Pulmonary artery endothelial cell (primary cell): ENCODE measurements around the gene DIP2A. TPM values are rescaled to one million over a fixed set of nuclear protein-coding genes. Genes with fewer than 3 reads are reported as not detected.
"Not testable (repeated sequence)": the region's sequence is repeated elsewhere in the genome, so short reads cannot be mapped to it uniquely, and the experiment has no call there.

Source experiments
- DNase-seq: peaks from one replicate; pipeline ENCODE4 v3.0.0-alpha.2; 2011; ENCODE audit warnings: low read depth, low spot score
- total RNA-seq: library from RNA; depleted of rRNA; stranded (reverse); fragments of >200 nt; gene quantifications from 2 replicates; pipeline ENCODE4 v1.2.3, GENCODE V29; 2014

Gene DIP2A
- total RNA-seq, 1 donor from 2014 or later, result 22.9 TPM

- DNase-seq, result no peak
These were observed 96.5 kb downstream of the DIP2A start for GRCh38 chr21:46555225-46555617.

DNA sequence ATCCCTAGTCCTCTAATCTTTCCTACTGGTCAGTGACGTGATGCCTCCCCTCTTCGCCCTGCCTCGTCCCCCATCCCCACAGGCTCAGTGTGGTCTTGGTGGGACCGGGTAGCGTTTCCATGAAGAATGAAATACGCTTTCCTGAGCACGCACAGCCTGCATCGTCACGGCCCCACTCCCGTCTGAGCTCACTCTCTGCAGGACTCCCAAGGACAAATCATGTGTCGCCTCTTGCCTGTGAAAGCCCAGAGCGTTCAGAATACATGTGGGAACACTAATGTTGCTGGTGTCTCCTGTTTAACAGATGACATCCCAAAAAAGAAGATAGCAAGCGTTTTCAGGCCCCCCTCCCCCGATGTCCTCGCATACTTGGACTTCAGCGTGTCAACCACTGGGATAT is 97.0 kb downstream of the DIP2A start:
- DNase-seq, result no peak

DNA sequence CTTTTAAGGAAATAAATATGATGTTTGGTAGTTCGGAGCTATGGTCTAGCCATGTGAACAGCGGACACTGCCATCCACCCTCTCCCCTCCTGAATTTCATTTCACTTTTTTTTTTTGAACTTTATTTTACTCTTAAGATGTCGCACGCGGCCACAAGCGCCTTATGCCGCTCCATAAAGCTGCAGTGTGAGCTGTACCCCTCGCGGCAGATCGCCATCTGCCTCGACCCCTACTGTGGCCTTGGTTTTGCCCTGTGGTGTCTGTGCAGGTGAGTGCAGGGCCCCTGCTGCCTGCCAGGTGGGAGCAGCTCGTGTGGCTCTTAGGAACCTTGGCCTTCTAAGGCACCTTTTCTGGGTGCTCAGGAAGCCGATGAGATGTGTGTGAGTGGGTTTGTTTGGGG is 98.1 kb downstream of the DIP2A start:
- no peak for DNase-seq

DNA sequence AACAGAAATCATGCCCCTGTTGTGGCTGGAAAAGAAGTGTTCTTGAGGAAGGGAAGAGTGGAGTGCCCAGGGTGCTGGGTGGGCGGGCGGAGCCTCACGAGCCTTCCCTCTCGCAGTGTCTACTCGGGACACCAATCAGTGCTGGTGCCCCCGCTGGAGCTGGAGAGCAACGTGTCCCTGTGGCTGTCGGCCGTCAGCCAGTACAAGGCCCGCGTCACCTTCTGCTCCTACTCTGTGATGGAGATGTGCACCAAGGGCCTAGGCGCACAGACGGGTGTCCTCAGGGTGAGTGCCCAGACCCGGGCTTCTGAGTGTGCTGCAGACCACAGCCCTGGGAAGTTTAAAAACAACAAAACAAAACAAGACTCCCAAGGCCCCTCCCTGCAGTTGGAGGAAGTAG is 98.8 kb downstream of the DIP2A start:
- DNase-seq, result no peak

DNA sequence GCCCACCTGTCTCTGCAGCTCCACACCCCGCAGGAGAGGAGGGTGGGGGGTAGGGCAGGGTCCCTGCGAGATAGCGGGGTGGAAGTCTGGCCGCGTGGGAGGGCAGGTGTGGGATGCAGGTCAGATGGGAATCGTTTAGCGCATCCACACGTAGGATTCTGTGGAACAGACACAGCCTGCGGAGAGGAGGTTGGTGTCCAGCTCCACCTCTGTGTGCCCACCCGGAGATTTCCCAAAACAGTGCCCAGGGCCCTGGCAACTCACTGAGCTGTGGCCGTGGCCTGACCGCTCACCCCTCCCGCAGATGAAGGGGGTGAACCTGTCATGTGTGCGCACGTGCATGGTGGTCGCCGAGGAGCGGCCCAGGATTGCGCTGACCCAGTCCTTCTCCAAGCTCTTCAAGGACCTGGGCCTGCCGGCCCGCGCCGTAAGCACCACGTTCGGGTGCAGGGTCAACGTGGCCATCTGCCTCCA is 99.3 kb downstream of the DIP2A start:
- no peak for DNase-seq

GRCh38 chr21:46559291-46559983 is 100.7 kb downstream of the DIP2A start:
- no peak for DNase-seq

- DNase-seq, result no peak
These were observed 102.1 kb downstream of the DIP2A start for GRCh38 chr21:46560568-46561444.

GRCh38 chr21:46561445-46562090 is 102.9 kb downstream of the DIP2A start:
- no peak for DNase-seq

GRCh38 chr21:46562472-46562871 is 103.8 kb downstream of the DIP2A start:
- DNase-seq, result no peak

GRCh38 chr21:46562964-46563607 is 104.4 kb downstream of the DIP2A start:
- DNase-seq, result no peak

GRCh38 chr21:46564391-46564790 is 105.7 kb downstream of the DIP2A start:
- DNase-seq, result no peak

DNA sequence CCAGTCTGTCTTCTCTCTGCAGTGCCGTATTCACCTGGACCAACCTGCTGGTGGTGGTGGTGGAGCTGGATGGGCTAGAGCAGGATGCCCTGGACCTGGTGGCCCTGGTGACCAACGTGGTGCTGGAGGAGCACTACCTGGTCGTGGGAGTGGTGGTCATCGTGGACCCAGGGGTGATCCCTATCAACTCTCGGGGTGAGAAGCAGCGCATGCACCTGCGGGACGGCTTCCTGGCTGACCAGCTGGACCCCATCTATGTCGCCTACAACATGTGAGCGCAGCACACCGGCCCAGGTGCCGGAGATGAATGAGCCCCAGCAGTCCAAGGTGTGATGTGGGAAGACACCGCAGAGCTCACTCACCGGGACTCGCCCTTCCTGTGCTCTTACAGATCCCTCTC is 108.7 kb downstream of the DIP2A start:
- DNase-seq, result no peak

- DNase-seq, result no peak
These were observed 109.9 kb downstream of the DIP2A start for GRCh38 chr21:46568562-46568961.

DNA sequence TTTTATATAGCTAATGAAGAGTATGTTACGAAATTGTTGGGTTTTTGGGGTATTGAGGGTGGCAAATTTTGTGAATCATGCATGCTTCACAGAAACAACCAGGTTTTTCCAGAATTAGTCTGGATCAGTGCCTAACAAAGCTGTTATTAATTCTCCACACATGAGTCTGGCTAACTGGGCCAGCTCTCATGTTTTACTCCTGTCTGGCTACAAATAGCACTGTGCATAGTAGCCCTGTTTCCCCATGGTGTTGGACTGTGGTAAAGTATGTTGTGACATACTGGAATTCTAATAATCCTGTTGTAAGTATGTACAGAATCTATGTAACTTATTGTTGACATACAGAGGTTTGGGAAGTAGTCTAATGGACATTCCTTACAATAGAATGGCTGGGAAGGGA is 110.4 kb downstream of the DIP2A start:
- DNase-seq, result no peak

GRCh38 chr21:46570119-46570518 is 111.4 kb downstream of the DIP2A start:
- no peak for DNase-seq

GRCh38 chr21:46570631-46571030 is 111.9 kb downstream of the DIP2A start:
- no peak for DNase-seq

- DNase-seq, result no peak
These were observed 114.2 kb downstream of the DIP2A start for GRCh38 chr21:46572850-46573249.

DNA sequence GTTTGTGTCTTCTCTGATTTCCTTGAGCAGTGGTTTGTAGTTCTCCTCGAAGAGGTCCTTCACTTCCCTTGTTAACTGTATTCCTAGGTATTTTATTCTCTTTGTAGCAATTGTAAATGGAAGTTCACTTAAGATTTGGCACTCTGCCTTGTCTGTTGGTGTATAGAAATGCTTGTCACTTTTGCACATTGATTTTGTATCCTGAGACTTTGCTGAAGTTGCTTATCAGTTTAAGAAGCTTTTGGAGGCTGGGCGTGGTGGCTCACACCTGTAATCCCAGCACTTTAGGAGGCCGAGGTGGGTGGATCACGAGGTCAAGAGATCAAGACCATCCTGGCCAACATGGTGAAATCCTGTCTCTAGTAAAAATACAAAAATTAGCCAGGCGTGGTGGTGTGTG is 119.1 kb downstream of the DIP2A start:
- DNase-seq, result not testable (repeated sequence)

DNA sequence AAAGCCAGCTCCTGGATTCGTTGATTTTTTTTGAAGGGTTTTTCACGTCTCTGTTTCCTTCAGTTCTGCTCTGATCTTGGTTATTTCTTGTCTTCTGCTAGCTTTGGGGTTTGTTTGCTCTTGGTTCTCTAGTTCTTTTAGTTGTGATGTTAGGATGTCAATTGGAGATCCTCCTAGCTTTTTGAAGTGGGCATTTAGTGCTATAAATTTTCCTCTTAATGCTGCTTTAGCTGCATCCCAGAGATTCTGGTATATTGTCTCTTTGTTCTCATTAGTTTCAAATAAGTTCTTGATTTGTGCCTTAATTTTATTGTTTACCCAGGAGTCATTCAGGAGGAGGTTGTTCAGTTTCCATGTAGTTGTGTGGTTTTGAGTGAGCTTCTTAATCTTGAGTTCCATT is 120.7 kb downstream of the DIP2A start:
- not testable (repeated sequence) for DNase-seq

- DNase-seq, result no peak
These were observed 123.2 kb downstream of the DIP2A start for GRCh38 chr21:46581780-46582307.

DNA sequence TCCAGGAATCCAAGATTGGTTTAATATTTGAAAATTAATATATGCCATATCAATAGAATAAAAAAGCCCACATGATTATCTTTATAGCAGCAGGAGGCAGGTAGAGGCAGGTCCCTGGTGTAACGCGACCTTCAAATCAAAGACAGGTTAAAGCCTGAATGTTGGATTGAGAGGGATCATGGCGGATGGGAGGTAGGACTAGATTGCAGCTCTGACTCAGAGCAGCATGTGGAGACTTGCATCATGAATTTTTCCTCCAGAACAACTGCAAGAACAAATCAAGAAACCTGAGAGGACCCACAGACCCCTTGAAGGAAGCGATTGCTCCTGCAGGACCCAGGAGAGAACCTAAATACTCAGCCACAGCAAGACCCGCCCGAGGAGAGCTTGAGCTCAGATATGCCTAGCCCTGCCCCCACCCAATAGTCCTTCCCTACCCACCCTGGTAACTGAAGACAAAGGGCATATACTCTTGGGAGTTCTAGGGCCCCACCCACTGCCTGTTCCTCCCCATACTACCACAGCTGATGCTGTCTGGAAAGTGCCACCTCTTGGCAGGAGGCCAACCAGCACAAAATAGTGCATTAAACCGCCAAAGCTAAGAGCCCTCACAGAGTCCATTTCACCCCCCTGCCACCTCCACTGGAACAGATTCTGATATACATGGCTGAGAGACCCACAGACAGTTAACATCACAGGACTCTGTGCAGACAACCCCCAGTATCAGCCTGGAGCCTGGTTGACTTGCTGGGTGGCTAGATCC is 126.7 kb downstream of the DIP2A start:
- DNase-seq, result no peak
